A549 (cell line): Measurements from ENCODE around the gene HYOU1. TPM values are rescaled to one million over a fixed set of nuclear protein-coding genes. Genes with fewer than 3 reads are reported as not detected.

ENCODE experiments used
- ATAC-seq, 2 experiments: fragments of 200-7000 bp in 1 of 2; fragments of >200 bp in 1 of 2; cut with Nextera tagmentation in 1 of 2; cut with Tn5 transposase in 1 of 2; 3 replicates each; pipeline versions ENCODE4 v1.8.0 to v1.9.1; 2018 to 2020; ENCODE audit warnings: mild to moderate bottlenecking in 1 of 2, moderate library complexity in 1 of 2
- CTCF ChIA-PET: fragments of 300-600 bp; sonication (Branson Sonifier 250); formaldehyde crosslinking; extraction: SDS; loops from one replicate; lab custom pipeline; 2021; ENCODE audit warnings: antibody characterized with exemption, inconsistent platforms; lab: Yijun Ruan, JAX
- POLR2A ChIA-PET: fragments of 350-600 bp; formaldehyde crosslinking; extraction: SDS; loops from one replicate; lab custom pipeline; 2021; ENCODE audit warnings: antibody characterized with exemption, inconsistent platforms; lab: Yijun Ruan, JAX
- DNase-seq, 2 experiments: peaks; one replicate each; pipeline versions ENCODE4 v3.0.0 to v3.0.0-alpha.2; 2011 to 2016; ENCODE audit warnings: low read depth in 1 of 2, low spot score in 1 of 2
- FAIRE-seq: peaks from 2 replicates; lab custom pipeline; 2011; peaks lifted over from hg19 to GRCh38; lab: Jason Lieb, UNC
- H3K27ac ChIP-seq, 2 experiments: fragments of >200 bp; sonication (Bioruptor Twin); formaldehyde crosslinking; 3 replicates each; pipeline ENCODE4 v1.5.1; 2016 to 2017
- H3K4me1 ChIP-seq: fragments of >200 bp; sonication (Bioruptor Twin); formaldehyde crosslinking; 3 replicates; pipeline ENCODE4 v1.6.1; 2016
- H3K4me2 ChIP-seq: fragments of >200 bp; sonication (Bioruptor Twin); formaldehyde crosslinking; 3 replicates; pipeline ENCODE4 v1.6.1; 2016
- H3K4me3 ChIP-seq: fragments of >200 bp; sonication (Bioruptor Twin); formaldehyde crosslinking; 3 replicates; pipeline ENCODE4 v1.5.1; 2016
- H3K9me3 ChIP-seq: fragments of >200 bp; sonication (Bioruptor Twin); formaldehyde crosslinking; 3 replicates; pipeline ENCODE4 v1.6.1; 2016
- ATOH8 ChIP-seq: fragments of 250-450 bp; sonication (Bioruptor Pico); IDR thresholded peaks from 2 replicates; pipeline ENCODE4 v1.5.0; 2020; ENCODE audit warnings: low read depth, mild to moderate bottlenecking, moderate library complexity
- BHLHE40 ChIP-seq: IDR thresholded peaks from 2 replicates; pipeline ENCODE4 v1.6.1; 2012; ENCODE audit warnings: low read depth, low read length, inconsistent platforms
- CEBPB ChIP-seq, 2 experiments: fragments of >200 bp in 1 of 2; sonication (Bioruptor Twin) in 1 of 2; formaldehyde crosslinking in 1 of 2; IDR thresholded peaks; 2 replicates each; pipeline ENCODE4 v1.6.1; 2012 to 2016
- EP300 ChIP-seq, 2 experiments: fragments of >200 bp; sonication (Bioruptor Twin); formaldehyde crosslinking; IDR thresholded peaks; 2 replicates in 1 of 2; 3 replicates in 1 of 2; pipeline ENCODE4 v1.6.1; 2016 to 2017
- ESRRA ChIP-seq: fragments of 150-350 bp; IDR thresholded peaks from 2 replicates; pipeline ENCODE4 v1.6.1; 2014; ENCODE audit warnings: mild to moderate bottlenecking, low read length, borderline replicate concordance
- FOSL2 ChIP-seq, 2 experiments: fragments of 450-650 bp in 1 of 2; fragments of >200 bp in 1 of 2; sonication (Bioruptor Twin) in 1 of 2; formaldehyde crosslinking; IDR thresholded peaks; 2 replicates each; pipeline versions ENCODE4 v1.5.0 to v1.6.1; 2016 to 2020; ENCODE audit warnings: mild to moderate bottlenecking in 1 of 2, moderate library complexity in 1 of 2
- GATA3 ChIP-seq: IDR thresholded peaks from 2 replicates; pipeline ENCODE4 v1.6.1; 2012; ENCODE audit warnings: borderline replicate concordance
- HES2 ChIP-seq: fragments of >200 bp; sonication (Bioruptor Twin); formaldehyde crosslinking; IDR thresholded peaks from 2 replicates; pipeline ENCODE4 v1.6.1; 2016
- HOXA7 ChIP-seq: fragments of 250-450 bp; sonication (Bioruptor Pico); IDR thresholded peaks from 2 replicates; pipeline ENCODE4 v1.5.0; 2020; ENCODE audit warnings: mild to moderate bottlenecking, moderate library complexity
- JUN ChIP-seq, 2 experiments: fragments of >200 bp; sonication (Bioruptor Twin); formaldehyde crosslinking; IDR thresholded peaks; 2 replicates in 1 of 2; 3 replicates in 1 of 2; pipeline ENCODE4 v1.6.1; 2016 to 2017
- JUNB ChIP-seq: fragments of >200 bp; sonication (Bioruptor Twin); formaldehyde crosslinking; IDR thresholded peaks from 2 replicates; pipeline ENCODE4 v1.6.1; 2016
- KDM5A ChIP-seq: fragments of 200-600 bp; sonication (generic); IDR thresholded peaks from 2 replicates; pipeline ENCODE4 v1.6.1; 2016; ENCODE audit warnings: antibody characterized with exemption, mild to moderate bottlenecking
- MAFK ChIP-seq: fragments of 450-650 bp; IDR thresholded peaks from 2 replicates; pipeline ENCODE4 v1.6.1; 2014; ENCODE audit not compliant: partially characterized antibody
- MAZ ChIP-seq: fragments of 150-350 bp; IDR thresholded peaks from 2 replicates; pipeline ENCODE4 v1.6.1; 2014; ENCODE audit warnings: antibody characterized with exemption, low read depth, low read length, borderline replicate concordance
- MYC ChIP-seq: IDR thresholded peaks from 2 replicates; pipeline ENCODE4 v1.6.1; 2012; ENCODE audit warnings: mild to moderate bottlenecking, inconsistent platforms, low read length, improper control_type of control experiment, borderline replicate concordance
- NPAS2 ChIP-seq: fragments of 250-450 bp; sonication (Bioruptor Pico); IDR thresholded peaks from 2 replicates; pipeline ENCODE4 v1.8.0; 2022; ENCODE audit warnings: mild to moderate bottlenecking, moderate library complexity, borderline replicate concordance
- PHF8 ChIP-seq: fragments of 200-600 bp; sonication (generic); IDR thresholded peaks from 2 replicates; pipeline ENCODE4 v1.6.1; 2016; ENCODE audit warnings: low read depth, mild to moderate bottlenecking, antibody characterized with exemption, moderate library complexity, borderline replicate concordance
- RCOR1 ChIP-seq: fragments of 150-350 bp; IDR thresholded peaks from 2 replicates; pipeline ENCODE4 v1.6.1; 2014; ENCODE audit warnings: antibody characterized with exemption, low read length, low read depth
- RFX5 ChIP-seq: fragments of 450-650 bp; IDR thresholded peaks from 2 replicates; pipeline ENCODE4 v1.7.1; 2014; ENCODE audit warnings: antibody characterized with exemption, mild to moderate bottlenecking, moderate library complexity
- TFCP2L1 ChIP-seq: fragments of 250-450 bp; sonication (Bioruptor Pico); IDR thresholded peaks from 2 replicates; pipeline ENCODE4 v1.5.0; 2021; ENCODE audit warnings: mild to moderate bottlenecking
- TP53 ChIP-seq: fragments of 250-450 bp; sonication (Bioruptor Pico); IDR thresholded peaks from 2 replicates; pipeline ENCODE4 v1.5.0; 2021; ENCODE audit warnings: mild to moderate bottlenecking, moderate library complexity
- ZFP36 ChIP-seq: fragments of 450-650 bp; IDR thresholded peaks from 2 replicates; pipeline ENCODE4 v1.6.1; 2014; ENCODE audit warnings: borderline replicate concordance; ENCODE audit not compliant: partially characterized antibody
- ZSCAN20 ChIP-seq: fragments of 250-450 bp; sonication (Bioruptor Pico); IDR thresholded peaks from 2 replicates; pipeline ENCODE4 v1.8.0; 2022; ENCODE audit warnings: mild to moderate bottlenecking, moderate library complexity
- WGBS: methylation state at CpG from one replicate; pipeline ENCODE4 v1.1.6; 2017; ENCODE audit errors: missing lambda C conversion rate; 5-methylcytosine and 5-hydroxymethylcytosine counted together
- polyA plus RNA-seq, 4 experiments: library from polyadenylated mRNA; depleted of rRNA in 3 of 4; stranded (reverse); fragments of >200 nt; fragmentation: RNase III in 1 of 4; extraction: RNeasy Plus Mini Kit Qiagen cat#74134 plus additional on column Dnase treatment in 1 of 4; gene quantifications; 2 replicates in 3 of 4; 3 replicates in 1 of 4; pipeline ENCODE4 v1.2.3, GENCODE V29; 2011 to 2017

The HYOU1 gene
- polyA plus RNA-seq, 2 of the 4 experiments (the other 2 are of a cell fraction): 44.8 to 83.1 TPM

GRCh38 chr11:119049081-119049480 is 7.9 kb downstream of the HYOU1 start (continued):
- TF ChIP-seq HES2 (no peak), RCOR1 (no peak)

- Histone ChIP-seq H3K4me2 (no peak overlapping the region), H3K4me3 (no peak overlapping the region), H3K9me3 (no peaks in the 10 kb centered on the region), H3K4me1 (no peaks in the 10 kb centered on the region), H3K27ac (no peak overlapping the region)
- no peak for DNase-seq
- no peak for TF ChIP-seq KDM5A
- no peak for TF ChIP-seq RFX5
- TF ChIP-seq JUNB: no peak
- TF ChIP-seq ESRRA: no peak
- CTCF ChIA-PET: interaction anchor here (0.7 to 3.2 kb wide), 2 partner anchors 17 to 426 kb away, joined by 3 to 11 read pairs; partner anchors contain the start of gene SLC37A4
- ATAC-seq: no peak
- POLR2A ChIA-PET: no interaction called here
- WGBS: 98% methylated on average over 9 of the region's 9 CpGs
- no peak for FAIRE-seq
Measured at GRCh38 chr11:119048644-119049043, 8.4 kb downstream of the HYOU1 start.

GRCh38 chr11:119047205-119047604 is 9.8 kb downstream of the HYOU1 start:
- no peak for FAIRE-seq
- no peak for ATAC-seq
- TF ChIP-seq ESRRA: no peak
- no peak for TF ChIP-seq TP53 (CRISPR knock-in tag)
- no peak for TF ChIP-seq KDM5A
- no peak for TF ChIP-seq FOSL2 (IDR thresholded peaks at IDR 0.05)
- no peak for TF ChIP-seq FOSL2 (CRISPR knock-in tag; IDR thresholded peaks at IDR 0.05)
- TF ChIP-seq MYC: no peak
- TF ChIP-seq BHLHE40: no peak
- no peak for TF ChIP-seq HOXA7 (CRISPR knock-in tag)
- no peak for TF ChIP-seq NPAS2 (CRISPR knock-in tag)
- no peak for TF ChIP-seq JUN (IDR thresholded peaks at IDR 0.05)
- TF ChIP-seq ZFP36: no peak
- no peak for TF ChIP-seq MAZ
- no peak for TF ChIP-seq EP300 (IDR thresholded peaks at IDR 0.05)
- 86% methylated on average over 6 of the region's 6 CpGs for whole genome bisulfite sequencing
- ChIA-PET POLR2A (interaction anchor here (1.4 kb wide), 1 partner anchor 9 kb away, joined by 5 read pairs; the partner anchor contains the start of gene HYOU1), CTCF (interaction anchor here (1.0 to 3.2 kb wide), 4 partner anchors 9 to 55 kb away, joined by 3 to 11 read pairs (median 6); partner anchors contain the start of genes HYOU1 and SLC37A4)
- Histone ChIP-seq H3K9me3 (no peaks in the 10 kb centered on the region), H3K4me1 (no peaks in the 10 kb centered on the region), H3K4me3 (no peak overlapping the region), H3K4me2 (no peak overlapping the region), H3K27ac (no peak overlapping the region)
- DNase-seq: no peak

GRCh38 chr11:119046489-119046888 is 10.5 kb downstream of the HYOU1 start:
- TF ChIP-seq GATA3: no peak
- no peak for TF ChIP-seq TFCP2L1 (CRISPR knock-in tag)
- TF ChIP-seq MAFK: no peak
- no peak for TF ChIP-seq ATOH8 (CRISPR knock-in tag)
- no peak for TF ChIP-seq CEBPB (IDR thresholded peaks at IDR 0.05)
- no peak for TF ChIP-seq PHF8
- TF ChIP-seq ZSCAN20 (CRISPR knock-in tag): no peak
- CTCF ChIA-PET: interaction anchor here (1.8 to 3.2 kb wide), 2 partner anchors 9 to 15 kb away, joined by 5 to 11 read pairs; partner anchors contain the start of gene SLC37A4
- POLR2A ChIA-PET: interaction anchor here (0.6 kb wide), 1 partner anchor 41 kb away, joined by 3 read pairs; no protein-coding TSS in a partner anchor
- H3K9me3 ChIP-seq: no peaks in the 10 kb centered on the region
- no peak overlapping the region for H3K4me2 ChIP-seq
- no peak overlapping the region for H3K4me3 ChIP-seq
- WGBS: 100% methylated on average over 4 of the region's 6 CpGs
- no peak overlapping the region for H3K27ac ChIP-seq
- ATAC-seq: no peak
- no peak for DNase-seq
- no peak for FAIRE-seq
- H3K4me1 ChIP-seq: no peaks in the 10 kb centered on the region
